Measurements from ENCODE around the gene NFIX. TPM values are rescaled to one million over a fixed set of nuclear protein-coding genes. Genes with fewer than 3 reads are reported as not detected.
A peak's percentile ranks its signal among the peaks of the same experiment; 100 is the strongest.

Gene NFIX
- total RNA-seq, 2 experiments from 2014 or later, result 4.7 to 5.0 TPM

GRCh38 chr19:13089139-13089856 is 94.0 kb downstream of the NFIX start:
- CTCF ChIA-PET, result interaction anchor here (0.7 to 7.4 kb wide), 3 partner anchors 16 to 112 kb away, joined by 3 to 116 read pairs (median 22); no protein-coding TSS in a partner anchor
- ATAC-seq (peak; percentile 76), DNase-seq (peak; percentile 51)
- Mint-ChIP-seq H3K9me3 (no peaks in the 10 kb centered on the region), H3K27ac (no peak overlapping the region), H3K36me3 (ENCODE audit: low read depth) (no peaks in the 10 kb centered on the region), H3K4me3 (no peak overlapping the region), H3K4me1 (ENCODE audit: low read depth) (no peaks in the 10 kb centered on the region), H3K27me3 (peaks cover under 1% of the 10 kb centered on the region)
- TF ChIP-seq, protein P1, sequence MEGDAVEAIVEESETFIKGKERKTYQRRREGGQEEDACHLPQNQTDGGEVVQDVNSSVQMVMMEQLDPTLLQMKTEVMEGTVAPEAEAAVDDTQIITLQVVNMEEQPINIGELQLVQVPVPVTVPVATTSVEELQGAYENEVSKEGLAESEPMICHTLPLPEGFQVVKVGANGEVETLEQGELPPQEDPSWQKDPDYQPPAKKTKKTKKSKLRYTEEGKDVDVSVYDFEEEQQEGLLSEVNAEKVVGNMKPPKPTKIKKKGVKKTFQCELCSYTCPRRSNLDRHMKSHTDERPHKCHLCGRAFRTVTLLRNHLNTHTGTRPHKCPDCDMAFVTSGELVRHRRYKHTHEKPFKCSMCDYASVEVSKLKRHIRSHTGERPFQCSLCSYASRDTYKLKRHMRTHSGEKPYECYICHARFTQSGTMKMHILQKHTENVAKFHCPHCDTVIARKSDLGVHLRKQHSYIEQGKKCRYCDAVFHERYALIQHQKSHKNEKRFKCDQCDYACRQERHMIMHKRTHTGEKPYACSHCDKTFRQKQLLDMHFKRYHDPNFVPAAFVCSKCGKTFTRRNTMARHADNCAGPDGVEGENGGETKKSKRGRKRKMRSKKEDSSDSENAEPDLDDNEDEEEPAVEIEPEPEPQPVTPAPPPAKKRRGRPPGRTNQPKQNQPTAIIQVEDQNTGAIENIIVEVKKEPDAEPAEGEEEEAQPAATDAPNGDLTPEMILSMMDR (IDR thresholded peaks at IDR 0.05), result peak; percentile 56
- POLR2A ChIA-PET, result no interaction called here
- intact Hi-C loops (cut with micrococcal nuclease), result no loop called here

- CTCF ChIA-PET, result interaction anchor here (0.7 to 7.4 kb wide), 3 partner anchors 16 to 113 kb away, joined by 3 to 116 read pairs (median 22); no protein-coding TSS in a partner anchor
- TF ChIP-seq, protein P1 (IDR thresholded peaks at IDR 0.05), result no peak
- Mint-ChIP-seq H3K27me3 (peaks cover 5% of the 10 kb centered on the region), H3K4me3 (no peak overlapping the region), H3K9me3 (no peaks in the 10 kb centered on the region), H3K27ac (no peak overlapping the region), H3K4me1 (ENCODE audit: low read depth) (peaks cover 5% of the 10 kb centered on the region), H3K36me3 (ENCODE audit: low read depth) (no peaks in the 10 kb centered on the region)
- ATAC-seq (no peak), DNase-seq (no peak)
- intact Hi-C loops (cut with micrococcal nuclease), result no loop called here
- POLR2A ChIA-PET, result no interaction called here
Observed at GRCh38 chr19:13089857-13090507, 94.7 kb downstream of the NFIX start.

DNA sequence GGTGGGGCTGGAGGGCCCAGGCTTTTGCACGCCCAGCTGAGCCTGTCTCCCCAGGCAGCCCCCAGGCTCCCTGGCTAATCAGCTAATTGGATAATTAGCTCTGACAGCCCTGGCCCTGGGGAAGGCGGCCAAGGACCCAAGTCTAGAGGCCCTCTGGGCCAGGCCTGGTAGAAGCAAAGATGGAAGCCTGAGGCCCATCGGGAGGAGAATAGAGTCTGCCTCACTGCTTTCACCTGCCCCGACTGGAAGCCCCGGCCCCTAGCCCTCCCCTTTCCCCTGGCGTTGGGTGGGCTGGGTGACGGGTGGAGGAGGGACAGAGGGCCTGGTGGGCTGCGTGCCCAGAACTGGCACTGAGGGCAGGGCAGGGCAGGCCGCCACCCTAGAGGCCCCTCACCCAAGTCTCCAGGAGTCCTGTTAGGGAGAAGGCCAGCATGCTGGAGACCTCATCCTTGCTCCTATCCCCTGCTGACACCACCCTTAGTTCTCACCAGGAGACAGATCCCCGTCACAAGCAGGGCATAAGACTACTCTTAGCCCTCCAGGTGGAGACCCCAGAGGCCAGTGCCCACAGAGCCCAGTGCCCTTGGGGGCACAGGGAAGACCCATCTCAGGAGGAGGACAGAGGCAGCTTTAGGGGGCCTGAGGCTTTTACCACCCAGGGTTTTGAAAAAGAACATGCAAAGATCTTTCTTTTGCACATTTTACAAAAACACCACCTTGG is 95.4 kb downstream of the NFIX start:
- H3K27ac Mint-ChIP-seq, result no peak overlapping the region
- DNase-seq (no peak), ATAC-seq (no peak)
- H3K9me3 Mint-ChIP-seq, result no peaks in the 10 kb centered on the region
- POLR2A ChIA-PET, result no interaction called here
- H3K4me3 Mint-ChIP-seq, result no peak overlapping the region
- no peaks in the 10 kb centered on the region for H3K36me3 Mint-ChIP-seq (ENCODE audit: low read depth)
- CTCF ChIA-PET, result interaction anchor here (2.2 to 7.4 kb wide), 3 partner anchors 33 to 126 kb away, joined by 11 to 116 read pairs (median 22); no protein-coding TSS in a partner anchor
- TF ChIP-seq, protein P1 (IDR thresholded peaks at IDR 0.05), result no peak
- intact Hi-C loops (cut with micrococcal nuclease), result no loop called here
- peaks cover 6% of the 10 kb centered on the region for H3K4me1 Mint-ChIP-seq (ENCODE audit: low read depth)
- peaks cover 6% of the 10 kb centered on the region for H3K27me3 Mint-ChIP-seq

DNA sequence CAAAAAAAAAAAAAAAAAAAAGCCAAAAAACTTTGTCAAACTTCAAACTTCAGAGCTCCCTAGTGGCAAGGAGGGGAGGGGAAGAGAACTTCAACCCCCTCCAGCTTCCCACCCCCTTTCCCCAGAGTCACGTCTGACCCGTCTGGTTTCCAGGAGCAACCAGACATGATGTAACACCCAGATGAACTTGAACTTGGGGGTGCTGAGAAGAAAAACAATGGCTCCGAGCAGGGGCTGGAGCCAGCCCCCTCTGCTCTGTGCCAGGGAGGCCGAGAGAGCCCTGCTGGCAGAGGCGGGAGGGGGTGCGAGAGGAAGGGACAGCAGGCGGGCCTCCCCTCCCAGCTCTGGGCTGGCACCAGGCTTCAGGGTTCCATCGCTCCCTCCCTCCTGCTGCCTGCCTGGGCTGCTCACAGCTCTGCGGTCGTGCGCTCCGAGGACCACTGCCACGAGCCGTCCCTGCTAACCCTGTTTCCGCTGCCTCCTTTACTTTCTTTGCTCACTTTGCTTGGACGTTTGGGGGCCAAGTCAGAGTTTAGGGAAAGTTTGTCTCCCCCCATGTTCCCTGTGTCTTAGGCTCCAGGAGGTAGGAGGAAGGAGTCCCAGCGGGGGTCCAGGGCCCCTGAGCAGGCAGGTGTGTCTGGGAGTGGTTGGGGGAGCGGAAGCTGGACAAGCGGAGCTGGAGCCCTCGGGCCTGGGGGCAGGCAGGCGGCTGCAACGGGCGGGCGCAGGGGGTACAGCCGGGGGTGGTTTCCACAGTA is 96.3 kb downstream of the NFIX start:
- POLR2A ChIA-PET, result no interaction called here
- CTCF ChIA-PET, result interaction anchor here (2.2 to 7.4 kb wide), 3 partner anchors 34 to 126 kb away, joined by 11 to 116 read pairs (median 22); no protein-coding TSS in a partner anchor
- TF ChIP-seq, protein P1 (IDR thresholded peaks at IDR 0.05), result no peak
- Mint-ChIP-seq H3K27me3 (peaks cover 12% of the 10 kb centered on the region), H3K4me1 (ENCODE audit: low read depth) (peaks cover 12% of the 10 kb centered on the region), H3K9me3 (no peaks in the 10 kb centered on the region), H3K36me3 (ENCODE audit: low read depth) (no peaks in the 10 kb centered on the region), H3K27ac (no peak overlapping the region), H3K4me3 (no peak overlapping the region)
- no peak for DNase-seq
- no peak for ATAC-seq
- intact Hi-C loops (cut with micrococcal nuclease), result no loop called here
